ENCODE data around the gene STAM.

The STAM gene

DNA sequence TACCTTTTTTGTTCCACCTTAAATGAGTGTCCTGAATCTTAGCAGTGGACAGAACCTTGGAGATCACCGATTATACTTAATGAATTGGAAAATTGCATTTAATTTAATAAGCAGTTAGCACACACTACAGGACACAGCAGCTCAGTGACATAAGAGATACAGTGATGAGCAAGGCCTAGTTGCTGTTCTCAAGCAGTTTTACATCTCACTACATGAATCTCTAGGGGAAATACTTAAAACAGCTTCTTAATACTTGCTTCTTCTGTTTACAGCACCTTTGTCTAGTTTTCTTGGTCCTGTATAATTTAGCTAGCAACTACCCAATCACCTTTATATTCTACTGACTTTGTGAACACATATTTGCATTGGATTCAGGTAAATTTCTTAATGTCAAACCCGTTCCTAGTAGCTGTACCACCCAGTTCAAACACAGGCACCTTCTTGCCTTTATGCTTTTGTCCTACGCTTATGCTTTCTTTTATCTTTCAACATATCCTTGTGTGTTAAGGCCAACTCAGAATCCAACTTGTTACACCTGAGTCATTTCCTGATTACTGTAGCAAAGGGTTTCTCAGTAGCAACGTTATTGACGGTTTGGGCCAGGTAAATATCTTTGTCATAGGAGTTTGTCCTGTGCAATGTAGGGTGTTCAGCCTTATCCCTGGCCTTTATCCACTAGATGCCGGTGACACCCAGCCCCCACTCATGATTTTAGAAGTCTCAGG is 1.8 kb downstream of the STAM start:
- peak overlapping the region; percentile 96 for H3K4me3 ChIP-seq (replicated peaks; ENCODE audit: low read depth, low read length)
- no peak for DNase-seq (ENCODE audit: low read depth)
- TF ChIP-seq, protein P1, sequence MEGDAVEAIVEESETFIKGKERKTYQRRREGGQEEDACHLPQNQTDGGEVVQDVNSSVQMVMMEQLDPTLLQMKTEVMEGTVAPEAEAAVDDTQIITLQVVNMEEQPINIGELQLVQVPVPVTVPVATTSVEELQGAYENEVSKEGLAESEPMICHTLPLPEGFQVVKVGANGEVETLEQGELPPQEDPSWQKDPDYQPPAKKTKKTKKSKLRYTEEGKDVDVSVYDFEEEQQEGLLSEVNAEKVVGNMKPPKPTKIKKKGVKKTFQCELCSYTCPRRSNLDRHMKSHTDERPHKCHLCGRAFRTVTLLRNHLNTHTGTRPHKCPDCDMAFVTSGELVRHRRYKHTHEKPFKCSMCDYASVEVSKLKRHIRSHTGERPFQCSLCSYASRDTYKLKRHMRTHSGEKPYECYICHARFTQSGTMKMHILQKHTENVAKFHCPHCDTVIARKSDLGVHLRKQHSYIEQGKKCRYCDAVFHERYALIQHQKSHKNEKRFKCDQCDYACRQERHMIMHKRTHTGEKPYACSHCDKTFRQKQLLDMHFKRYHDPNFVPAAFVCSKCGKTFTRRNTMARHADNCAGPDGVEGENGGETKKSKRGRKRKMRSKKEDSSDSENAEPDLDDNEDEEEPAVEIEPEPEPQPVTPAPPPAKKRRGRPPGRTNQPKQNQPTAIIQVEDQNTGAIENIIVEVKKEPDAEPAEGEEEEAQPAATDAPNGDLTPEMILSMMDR (IDR thresholded peaks at IDR 0.05; ENCODE audit: low read length, missing control alignments) = no peak

DNA sequence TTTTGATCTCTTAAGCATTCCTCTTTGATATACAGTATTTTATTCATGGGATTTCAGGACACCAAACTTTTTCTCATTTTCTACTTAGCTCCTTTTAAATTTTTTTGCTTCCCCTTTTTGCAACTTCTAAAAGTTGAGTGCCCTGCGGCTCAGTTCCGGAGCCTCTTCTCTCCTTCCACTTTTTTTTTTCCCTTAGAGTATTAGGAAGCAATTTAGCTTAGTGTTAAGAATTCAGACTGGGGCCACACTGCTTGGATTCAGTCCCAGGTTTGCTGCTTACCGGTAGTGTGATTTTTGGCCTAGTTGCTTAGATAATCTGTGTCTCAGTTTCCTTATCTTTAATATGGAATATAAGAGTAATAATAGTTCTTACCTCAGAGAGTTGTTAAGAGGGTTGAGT is 3.4 kb downstream of the STAM start:
- TF ChIP-seq, protein P1 (IDR thresholded peaks at IDR 0.05; ENCODE audit: low read length, missing control alignments) = no peak
- DNase-seq (ENCODE audit: low read depth) = no peak
- H3K4me3 ChIP-seq (replicated peaks; ENCODE audit: low read depth, low read length) = no peak overlapping the region

DNA sequence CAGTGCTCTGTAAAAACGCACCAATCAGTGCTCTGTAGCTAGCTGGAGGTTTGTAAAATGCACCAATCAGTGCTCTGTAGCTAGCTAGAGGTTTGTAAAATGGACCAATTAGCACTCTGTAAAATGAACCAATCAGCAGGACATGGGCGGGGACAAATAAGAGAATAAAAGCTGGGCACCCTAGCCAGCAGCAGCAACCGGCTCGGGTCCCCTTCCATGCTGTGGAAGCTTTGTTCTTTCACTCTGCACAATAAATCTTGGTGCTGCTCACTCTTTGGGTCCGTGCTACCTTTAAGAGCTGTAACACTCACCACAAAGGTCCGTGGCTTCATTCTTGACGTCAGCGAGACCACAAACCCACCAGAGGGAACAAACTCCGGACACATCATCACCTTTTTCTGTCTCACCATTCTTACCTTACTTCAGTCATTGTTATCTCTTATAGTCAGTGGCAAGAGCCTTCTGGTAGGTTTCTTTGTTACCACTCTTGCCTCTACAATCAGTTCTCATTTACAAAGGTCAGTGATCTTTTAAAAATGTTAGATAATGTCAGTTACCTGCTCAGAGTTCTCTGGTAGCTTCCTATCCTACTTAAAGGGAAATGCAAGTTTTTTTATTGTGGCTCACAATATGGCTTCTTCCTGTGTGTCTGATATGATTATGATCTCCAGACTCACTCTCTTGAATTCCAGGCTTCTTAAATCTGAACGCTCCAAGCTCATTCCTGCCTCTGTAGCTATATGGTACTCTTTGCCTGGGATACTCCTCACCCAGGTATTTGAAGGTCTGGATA is 4.5 kb downstream of the STAM start:
- H3K4me3 ChIP-seq (replicated peaks; ENCODE audit: low read depth, low read length) = no peak overlapping the region
- TF ChIP-seq, protein P1 (IDR thresholded peaks at IDR 0.05; ENCODE audit: low read length, missing control alignments) = no peak
- no peak for DNase-seq (ENCODE audit: low read depth)

DNA sequence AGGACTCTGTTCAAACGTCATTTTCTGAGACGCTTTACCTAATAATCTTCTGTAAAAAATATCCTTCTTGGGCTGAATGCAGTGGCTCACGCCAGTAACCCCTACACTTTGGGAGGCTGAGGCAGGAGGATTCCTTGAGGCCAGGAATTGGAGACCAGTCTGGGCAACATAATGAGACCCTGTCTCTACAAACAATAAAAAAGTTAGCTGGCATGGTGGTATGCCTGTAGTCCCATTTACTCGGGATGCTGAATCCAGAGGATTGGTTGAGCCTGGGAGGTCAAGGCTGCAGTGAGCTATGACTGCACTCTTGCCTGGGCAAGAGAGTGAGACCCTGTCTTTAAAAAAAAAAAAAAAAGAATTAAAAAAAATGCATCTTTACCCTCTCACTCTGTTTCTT is 5.1 kb downstream of the STAM start:
- DNase-seq (ENCODE audit: low read depth) = no peak
- TF ChIP-seq, protein P1 (IDR thresholded peaks at IDR 0.05; ENCODE audit: low read length, missing control alignments) = no peak
- H3K4me3 ChIP-seq (replicated peaks; ENCODE audit: low read depth, low read length) = no peak overlapping the region

DNA sequence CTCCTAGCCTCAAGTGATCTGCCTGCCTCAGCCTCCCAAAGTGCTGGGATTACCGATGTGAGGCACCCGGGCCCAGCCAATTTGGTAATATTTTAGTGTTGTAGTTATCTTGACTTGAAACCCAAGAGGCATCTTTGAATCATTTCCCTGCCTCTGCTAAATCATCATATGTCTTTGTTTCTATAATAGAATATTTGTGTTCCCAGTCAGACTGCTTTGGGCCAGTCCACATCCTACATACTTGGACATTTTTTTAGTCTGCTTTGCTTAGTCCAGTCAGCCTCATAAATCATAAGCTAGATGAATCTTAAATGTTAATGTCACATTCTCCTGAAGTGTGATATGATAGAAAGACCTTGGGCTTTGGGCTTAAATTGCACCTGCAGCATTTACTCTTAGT is 5.9 kb downstream of the STAM start:
- no peak overlapping the region for H3K4me3 ChIP-seq (replicated peaks; ENCODE audit: low read depth, low read length)
- TF ChIP-seq, protein P1 (IDR thresholded peaks at IDR 0.05; ENCODE audit: low read length, missing control alignments) = no peak
- no peak for DNase-seq (ENCODE audit: low read depth)

DNA sequence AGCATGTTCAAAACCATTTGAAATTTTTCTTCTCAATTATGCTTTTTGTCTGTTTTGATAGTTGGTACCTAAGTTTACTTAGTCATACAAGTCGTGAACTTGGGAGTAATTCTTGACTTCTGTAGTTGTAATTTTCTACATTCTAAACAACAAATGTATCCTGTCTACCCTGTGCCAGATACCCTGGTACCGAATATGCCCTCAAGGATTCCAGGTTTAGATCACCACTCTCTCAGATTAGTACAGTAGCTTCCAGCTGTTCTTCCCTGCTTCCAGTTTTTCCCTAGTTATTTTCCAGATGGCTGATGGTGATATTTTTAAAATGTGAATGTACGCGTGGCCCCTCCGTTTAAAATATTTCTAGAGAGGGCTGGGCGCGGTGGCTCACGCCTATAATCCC is 6.5 kb downstream of the STAM start:
- H3K4me3 ChIP-seq (replicated peaks; ENCODE audit: low read depth, low read length) = no peak overlapping the region
- TF ChIP-seq, protein P1 (IDR thresholded peaks at IDR 0.05; ENCODE audit: low read length, missing control alignments) = no peak
- DNase-seq (ENCODE audit: low read depth) = no peak
